ENCODE data around the gene RTKN. TPM values are rescaled to one million over a fixed set of nuclear protein-coding genes. Genes with fewer than 3 reads are reported as not detected.

The RTKN gene
- polyA plus RNA-seq, 4 donors: 62.1 to 79.9 (median 66.2) TPM

- no peak for DNase-seq (ENCODE audit: low read depth in 4 of 4, low spot score in 3 of 4)
Observed at GRCh38 chr2:74419345-74419744, 22.4 kb downstream of the RTKN start.

GRCh38 chr2:74418312-74418711, 23.4 kb downstream of the RTKN start:
- no peak for DNase-seq (ENCODE audit: low read depth in 4 of 4, low spot score in 3 of 4)

GRCh38 chr2:74417763-74418162, 24.0 kb downstream of the RTKN start:
- no peak for DNase-seq (ENCODE audit: low read depth in 4 of 4, low spot score in 3 of 4)

GRCh38 chr2:74417197-74417596, 24.5 kb downstream of the RTKN start:
- no peak for DNase-seq (ENCODE audit: low read depth in 4 of 4, low spot score in 3 of 4)

- DNase-seq (ENCODE audit: low read depth in 4 of 4, low spot score in 3 of 4): no peak
Observed at GRCh38 chr2:74416778-74417177, 25.0 kb downstream of the RTKN start.

- no peak for DNase-seq (ENCODE audit: low read depth in 4 of 4, low spot score in 3 of 4)
Observed at GRCh38 chr2:74415762-74416395, 25.9 kb downstream of the RTKN start.

- peak in 1 of 4 donors; percentile 44 for DNase-seq (ENCODE audit: low read depth in 4 of 4, low spot score in 3 of 4)
Observed at GRCh38 chr2:74414881-74415761, 26.6 kb downstream of the RTKN start.

GRCh38 chr2:74414441-74414840, 27.3 kb downstream of the RTKN start:
- DNase-seq (ENCODE audit: low read depth in 4 of 4, low spot score in 3 of 4): no peak

GRCh38 chr2:74413001-74413698, 28.6 kb downstream of the RTKN start:
- DNase-seq (ENCODE audit: low read depth in 4 of 4, low spot score in 3 of 4): no peak

GRCh38 chr2:74407682-74408081, 34.1 kb downstream of the RTKN start:
- DNase-seq (ENCODE audit: low read depth in 4 of 4, low spot score in 3 of 4): no peak

GRCh38 chr2:74406035-74406434, 35.7 kb downstream of the RTKN start:
- DNase-seq (ENCODE audit: low read depth in 4 of 4, low spot score in 3 of 4): no peak

GRCh38 chr2:74401891-74402290, 39.8 kb downstream of the RTKN start:
- DNase-seq (ENCODE audit: low read depth in 4 of 4, low spot score in 3 of 4): no peak

GRCh38 chr2:74399785-74400184, 42.0 kb downstream of the RTKN start:
- DNase-seq (ENCODE audit: low read depth in 4 of 4, low spot score in 3 of 4): no peak

- DNase-seq (ENCODE audit: low read depth in 4 of 4, low spot score in 3 of 4): no peak
Observed at GRCh38 chr2:74396149-74396548, 45.6 kb downstream of the RTKN start.

- DNase-seq (ENCODE audit: low read depth in 4 of 4, low spot score in 3 of 4): no peak
Observed at GRCh38 chr2:74393525-74393924, 48.2 kb downstream of the RTKN start.

GRCh38 chr2:74392449-74392743, 49.3 kb downstream of the RTKN start:
- DNase-seq (ENCODE audit: low read depth in 4 of 4, low spot score in 3 of 4): no peak

- DNase-seq (ENCODE audit: low read depth in 4 of 4, low spot score in 3 of 4): peak; percentile 88 to 97 (median 89)
Observed at GRCh38 chr2:74391580-74392448, 49.9 kb downstream of the RTKN start.

GRCh38 chr2:74391209-74391579, 50.5 kb downstream of the RTKN start:
- no peak for DNase-seq (ENCODE audit: low read depth in 4 of 4, low spot score in 3 of 4)

GRCh38 chr2:74390606-74391005, 51.1 kb downstream of the RTKN start:
- DNase-seq (ENCODE audit: low read depth in 4 of 4, low spot score in 3 of 4): no peak

- DNase-seq (ENCODE audit: low read depth in 4 of 4, low spot score in 3 of 4): no peak
Observed at GRCh38 chr2:74387346-74387745, 54.4 kb downstream of the RTKN start.

GRCh38 chr2:74385396-74385795, 56.3 kb downstream of the RTKN start:
- no peak for DNase-seq (ENCODE audit: low read depth in 4 of 4, low spot score in 3 of 4)
